GM18499 (cell line): ENCODE results near the gene CCRL2.
"Not testable (repeated sequence)": the region's sequence is repeated elsewhere in the genome, so short reads cannot be mapped to it uniquely, and the experiment has no call there.

Experiments used
- ATAC-seq: cut with Tn5 transposase; IDR thresholded peaks from one replicate; pipeline ENCODE4 v1.9.1; 2021; ENCODE audit warnings: moderate number of reproducible peaks; ENCODE audit not compliant: insufficient read depth, unreplicated experiment

The CCRL2 gene

DNA sequence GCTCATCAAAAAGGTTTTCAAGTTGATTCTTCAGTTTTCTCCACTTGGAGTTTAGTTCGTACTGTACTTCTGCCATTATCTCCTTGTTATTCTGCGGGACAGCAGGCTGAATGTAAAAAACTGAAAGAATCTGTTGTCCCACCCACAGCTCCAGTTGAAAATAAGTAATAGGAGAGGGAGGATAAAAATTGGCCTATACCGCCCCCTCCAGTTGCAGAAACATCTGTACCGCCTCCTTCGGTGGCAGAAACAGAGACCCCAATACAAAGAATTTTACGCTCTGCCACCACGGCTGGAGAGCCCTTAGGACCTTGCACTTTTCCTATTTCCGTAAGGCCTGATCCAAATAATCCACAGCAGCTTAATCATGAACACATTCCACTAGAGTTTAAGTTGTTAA, 20.3 kb downstream of the CCRL2 start:
- ATAC-seq: not testable (repeated sequence)

DNA sequence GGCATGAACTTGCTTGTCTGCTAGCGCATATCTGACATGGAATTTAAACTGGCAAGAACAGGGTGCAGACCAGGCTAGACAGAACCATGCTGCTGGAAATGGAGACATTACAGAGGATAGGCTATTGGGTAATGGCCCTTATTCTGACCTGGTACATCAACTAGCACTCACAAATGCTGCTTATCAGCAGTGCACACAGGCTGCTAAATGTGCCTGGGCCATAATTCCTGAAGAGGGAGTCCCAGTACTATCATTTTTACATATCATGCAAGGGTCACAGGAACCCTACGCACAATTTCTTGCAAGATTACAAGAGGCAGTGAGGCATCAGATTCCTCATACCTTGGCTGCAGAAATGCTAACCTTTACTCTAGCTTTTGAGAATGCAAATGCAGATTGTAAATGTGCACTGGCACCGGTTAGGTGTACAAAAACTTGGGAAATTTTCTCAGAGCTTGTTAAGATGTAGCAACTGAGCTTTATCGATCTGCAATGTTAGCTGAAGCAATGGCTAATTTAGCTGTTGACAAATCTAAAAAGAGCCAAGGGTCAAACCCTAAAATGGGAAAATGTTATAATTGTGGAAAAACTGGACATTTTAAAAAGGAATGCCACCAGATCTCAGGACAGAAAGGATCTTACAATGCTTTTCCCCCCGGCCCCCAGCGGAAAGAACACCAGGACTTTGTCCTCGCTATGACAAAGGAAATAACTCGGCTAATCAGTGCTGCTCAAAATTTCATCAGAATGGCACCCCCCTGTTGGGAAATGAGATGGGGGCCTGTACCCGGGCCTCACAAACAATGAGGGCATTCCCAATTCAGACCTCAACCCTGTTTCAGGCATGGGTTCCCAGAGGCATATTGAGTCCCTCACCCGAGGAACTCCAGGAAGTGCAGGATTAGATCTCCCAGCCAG, 21.1 kb downstream of the CCRL2 start:
- no peak for ATAC-seq

DNA sequence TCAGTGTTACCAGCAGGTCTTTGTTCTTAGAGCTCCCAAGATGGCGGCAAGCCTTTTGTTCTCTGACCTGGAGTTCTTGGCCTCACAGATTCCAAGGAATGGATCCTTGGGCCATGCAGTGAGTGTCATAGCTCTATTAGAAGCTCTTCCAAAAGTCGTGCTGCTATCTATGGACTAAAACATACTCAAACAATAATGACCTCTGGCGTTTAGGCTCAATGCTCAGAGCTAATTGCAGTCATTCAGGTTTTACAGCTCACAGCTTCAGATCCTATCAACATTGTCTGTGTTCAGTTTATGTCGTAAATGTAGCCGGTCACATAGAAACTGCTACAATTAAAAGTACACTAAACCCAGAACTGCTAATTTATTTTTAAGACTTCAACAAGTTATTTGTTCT, 22.2 kb downstream of the CCRL2 start:
- ATAC-seq: no peak

DNA sequence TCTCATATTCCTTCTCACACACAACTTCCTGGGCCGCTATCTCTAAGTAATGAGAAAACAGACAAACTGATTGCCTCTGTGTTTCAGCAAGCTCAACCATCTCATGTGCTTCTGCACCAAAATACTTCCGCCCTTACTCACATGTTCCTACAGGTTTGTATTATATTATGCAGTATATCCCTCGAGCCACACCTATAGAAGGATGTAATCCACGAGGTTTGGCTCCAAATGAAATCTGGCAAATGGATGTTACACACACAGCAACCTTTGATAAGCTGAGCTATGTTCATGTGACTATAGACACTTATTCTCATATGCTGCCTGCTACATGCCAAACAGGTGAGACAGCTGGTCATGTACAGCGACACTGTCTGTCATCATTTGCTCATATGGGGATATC, 22.6 kb downstream of the CCRL2 start:
- ATAC-seq: no peak

DNA sequence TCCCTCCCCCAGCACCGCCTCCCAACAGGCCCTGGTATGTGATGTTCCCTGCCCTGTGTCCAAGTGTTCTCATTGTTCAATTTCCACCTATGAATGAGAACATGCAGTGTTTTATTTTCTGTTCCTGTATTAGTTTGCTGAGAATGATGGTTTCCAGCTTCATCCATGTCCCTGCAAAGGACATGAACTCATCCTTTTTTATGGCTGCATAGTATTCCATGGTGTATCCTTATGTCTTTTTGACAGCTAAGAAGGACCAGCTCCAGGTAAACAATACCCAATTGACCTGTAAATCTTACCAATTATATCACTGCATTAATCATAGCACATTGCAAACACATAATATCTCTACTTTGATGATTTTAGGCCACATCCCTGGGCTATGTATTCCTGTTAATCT, 23.8 kb downstream of the CCRL2 start:
- not testable (repeated sequence) for ATAC-seq

DNA sequence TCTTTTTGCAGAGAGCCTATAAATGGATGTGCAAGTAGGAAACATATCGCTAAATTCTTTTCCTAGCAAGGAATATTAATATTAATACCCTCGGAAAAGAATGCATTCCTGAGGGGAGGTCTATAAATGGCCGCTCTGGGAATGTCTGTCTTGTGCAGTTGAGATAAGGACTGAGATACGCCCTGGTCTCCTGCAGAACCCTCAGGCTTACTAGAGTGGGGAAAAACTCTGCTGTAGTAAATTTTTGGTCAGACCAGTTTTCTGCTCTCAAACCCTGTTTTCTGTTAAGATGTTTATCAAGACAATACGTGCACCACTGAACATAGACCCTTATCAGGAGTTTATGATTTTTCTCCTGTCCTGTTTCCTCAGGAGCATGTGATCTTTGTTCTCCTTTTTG, 24.8 kb downstream of the CCRL2 start:
- ATAC-seq: not testable (repeated sequence)

DNA sequence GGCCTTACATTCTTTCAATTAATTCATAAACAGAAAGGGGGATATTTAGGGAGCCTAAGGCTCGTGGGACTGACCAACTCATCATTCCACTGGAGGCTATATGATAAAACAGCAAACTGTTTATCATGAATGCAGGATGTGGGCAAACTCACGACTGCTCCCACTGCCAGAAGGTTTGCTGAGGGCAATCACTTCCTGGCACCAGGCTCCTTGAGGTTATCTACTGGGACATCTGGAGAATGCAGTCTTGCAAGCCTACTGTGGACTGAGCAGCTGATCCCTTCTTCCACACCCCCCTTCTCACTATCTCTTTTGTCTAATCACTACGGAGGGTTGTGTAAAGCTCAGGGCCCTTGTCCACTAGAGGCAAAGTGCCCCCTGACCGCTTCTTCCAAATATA, 26.1 kb downstream of the CCRL2 start:
- ATAC-seq: not testable (repeated sequence)

DNA sequence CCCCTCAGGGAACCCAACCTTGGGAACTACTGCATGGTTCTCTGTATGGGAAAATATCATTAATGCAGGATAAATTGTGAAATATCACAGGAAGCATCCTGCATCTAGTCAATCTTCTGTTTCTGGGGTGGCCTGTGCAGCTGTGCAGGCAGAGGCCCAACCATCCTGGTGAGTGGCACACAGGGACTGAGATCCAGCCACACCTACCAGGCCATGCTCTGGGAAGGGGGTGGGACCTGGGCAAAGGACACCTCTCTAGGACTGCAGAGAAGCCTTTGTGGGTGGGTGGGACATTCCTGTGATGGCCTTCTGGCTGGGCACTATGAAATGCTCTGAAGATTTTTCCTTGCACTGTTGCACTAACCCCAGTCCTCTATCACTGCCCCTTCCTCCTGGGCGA, 26.8 kb downstream of the CCRL2 start:
- no peak for ATAC-seq

DNA sequence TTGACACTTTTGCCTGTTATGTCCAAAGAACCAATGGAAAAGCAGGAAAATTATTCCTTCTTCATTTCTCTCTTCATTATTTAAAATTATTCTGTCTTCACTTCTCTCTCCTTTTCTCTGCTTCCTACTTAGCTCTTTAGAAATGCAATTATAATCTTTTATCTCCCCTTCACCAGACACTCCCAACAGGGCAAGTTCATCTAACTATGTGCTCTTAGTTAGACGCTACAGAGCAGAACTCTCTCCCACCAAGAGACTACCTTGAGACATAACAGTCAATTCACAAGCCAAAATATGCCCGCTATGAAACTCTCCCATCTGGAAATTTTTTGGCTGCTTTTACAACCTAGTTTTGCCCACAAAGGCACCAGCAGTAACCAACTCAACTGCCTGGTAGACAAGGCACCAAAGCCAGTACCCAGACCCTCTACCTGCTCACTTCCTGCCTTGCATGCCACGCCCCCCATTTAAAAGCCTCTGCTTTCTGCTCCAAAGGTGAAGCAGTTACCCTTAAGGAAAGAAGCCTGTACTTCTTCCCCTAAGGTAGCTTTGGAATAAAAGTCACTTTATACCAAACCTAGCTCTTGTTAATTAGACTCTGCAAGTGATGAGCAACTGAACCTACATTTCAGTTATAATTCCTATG, 28.1 kb downstream of the CCRL2 start:
- no peak for ATAC-seq

DNA sequence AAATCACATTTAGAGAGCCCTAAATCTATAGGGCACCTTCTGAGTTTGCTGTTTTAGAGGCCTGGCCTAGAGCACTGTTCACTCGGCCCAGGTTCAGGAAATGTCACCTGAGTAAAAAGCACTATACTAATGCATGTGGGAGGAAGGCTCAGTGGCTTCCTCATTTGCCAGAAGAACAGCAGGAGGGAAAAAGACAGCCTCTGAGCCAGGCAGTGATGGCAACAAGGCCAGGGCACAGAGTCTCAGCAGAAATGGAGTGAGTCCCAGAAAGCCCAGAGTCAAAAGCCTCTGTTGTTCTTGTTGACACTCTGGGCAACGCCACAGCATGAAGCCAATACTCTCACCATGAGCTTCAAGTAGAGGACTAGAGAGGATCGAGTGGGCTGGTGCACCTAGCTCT, 31.8 kb downstream of the CCRL2 start:
- no peak for ATAC-seq

DNA sequence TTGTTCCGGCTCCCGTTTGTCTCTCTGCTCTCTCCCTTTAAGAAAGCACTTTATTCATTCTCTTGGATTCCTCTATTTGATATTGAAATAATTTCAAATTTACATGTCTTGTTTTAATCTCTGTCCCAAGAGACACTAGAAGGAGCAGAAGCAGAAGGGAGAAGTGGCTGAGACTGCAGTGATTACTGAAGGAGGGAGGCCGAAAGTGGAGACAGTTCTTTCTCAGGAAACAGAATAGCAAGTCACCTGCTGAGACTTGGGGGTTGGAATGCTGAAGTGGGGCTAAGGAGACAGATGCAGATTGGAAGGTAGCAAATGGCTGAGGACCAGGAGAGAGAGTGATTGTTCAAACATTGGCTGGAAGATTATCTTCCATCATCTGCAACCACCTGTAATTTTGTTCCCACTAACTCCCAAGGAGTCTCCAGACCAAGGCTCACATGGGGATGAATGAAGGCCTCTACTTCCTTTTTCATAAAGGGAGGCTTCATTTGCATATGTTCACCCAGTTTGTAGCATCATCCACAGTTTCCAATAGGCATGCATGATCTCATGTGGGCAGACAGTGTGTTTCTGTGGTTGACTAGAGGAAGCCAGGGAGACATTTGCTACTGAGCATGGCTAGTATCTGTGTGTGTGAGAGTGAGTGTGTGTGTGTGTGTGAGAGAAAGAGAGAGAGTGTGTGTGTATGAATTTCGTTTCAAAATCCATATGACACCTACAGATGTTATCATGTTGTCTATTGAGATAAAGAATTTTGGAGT, 33.7 kb downstream of the CCRL2 start:
- no peak for ATAC-seq

DNA sequence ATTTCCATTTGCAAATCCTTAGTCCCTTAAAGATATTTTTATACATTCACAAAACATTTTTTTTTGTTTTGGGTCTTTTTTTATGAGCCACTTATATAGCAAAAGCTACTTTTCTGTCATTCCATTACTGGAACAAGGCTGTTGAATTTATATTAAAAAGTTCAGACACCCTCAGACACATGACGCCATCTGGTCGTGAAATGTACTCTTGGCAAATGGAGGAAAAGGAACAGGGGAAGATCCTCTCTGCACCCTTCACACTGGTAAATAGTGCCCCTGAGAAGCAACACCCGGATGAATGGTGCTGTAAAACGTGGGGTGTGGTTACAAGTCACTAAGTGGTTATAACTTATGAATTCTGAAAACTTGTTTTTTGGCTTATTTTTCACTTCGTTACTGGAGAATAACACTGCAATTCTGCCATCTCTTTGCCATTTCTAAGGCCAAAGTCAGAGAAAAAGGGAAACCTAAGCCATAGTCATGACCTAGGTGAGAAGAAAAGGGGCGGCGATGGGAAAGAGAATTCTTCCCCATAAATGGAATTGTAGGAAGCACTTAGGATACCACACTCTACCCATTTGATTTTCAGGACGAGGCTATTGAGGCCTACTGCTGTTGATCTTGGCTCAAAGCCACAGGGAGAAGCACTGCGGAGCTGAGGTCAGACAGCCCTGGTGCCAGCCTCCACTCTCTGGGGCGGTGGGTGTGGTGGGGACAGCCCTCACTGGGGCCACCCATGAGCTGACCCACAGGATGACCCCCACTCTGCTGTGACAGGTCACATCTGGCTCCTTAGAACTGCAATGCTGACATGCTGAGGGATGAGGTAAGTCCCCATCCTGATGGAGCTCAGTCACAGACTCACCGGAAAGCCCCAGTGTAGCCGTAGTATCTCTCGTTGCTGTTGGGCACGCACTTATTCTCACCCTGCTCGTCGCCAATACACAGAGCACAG, 35.8 kb downstream of the CCRL2 start:
- no peak for ATAC-seq

DNA sequence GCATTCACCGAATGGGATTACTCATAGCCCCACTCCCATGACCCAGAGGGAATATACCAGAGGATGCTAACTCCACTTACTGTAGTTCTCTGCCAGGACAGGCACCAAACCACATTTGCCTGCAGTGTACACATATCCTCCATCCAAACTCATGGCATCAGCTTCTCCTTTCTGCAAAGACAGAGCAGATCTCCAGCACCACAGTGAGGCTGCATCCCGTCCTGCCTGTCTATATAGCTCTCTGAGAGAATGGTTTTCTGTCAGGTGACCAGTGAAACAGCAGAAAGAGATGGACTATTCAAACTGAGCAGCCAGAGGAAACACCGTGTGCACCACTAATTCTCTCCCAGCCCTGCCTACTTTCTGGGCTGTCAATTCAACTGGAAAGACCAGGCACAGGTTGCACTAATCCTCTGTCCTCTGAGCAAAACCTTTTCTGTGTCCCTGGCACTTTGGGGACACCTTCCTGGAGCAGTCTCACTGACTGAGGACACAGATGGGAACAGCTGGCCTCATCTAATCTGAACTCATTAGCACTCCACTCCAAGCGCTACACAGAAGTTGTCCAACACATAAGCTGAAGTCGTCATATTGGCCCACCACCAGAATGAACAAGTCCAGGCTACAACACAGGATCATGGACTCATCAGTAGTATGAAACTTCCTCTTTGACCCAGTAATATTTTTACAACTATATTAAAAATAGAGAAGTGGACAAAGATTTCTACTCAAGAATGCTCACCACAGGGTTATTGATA, 40.3 kb downstream of the CCRL2 start:
- ATAC-seq: no peak

DNA sequence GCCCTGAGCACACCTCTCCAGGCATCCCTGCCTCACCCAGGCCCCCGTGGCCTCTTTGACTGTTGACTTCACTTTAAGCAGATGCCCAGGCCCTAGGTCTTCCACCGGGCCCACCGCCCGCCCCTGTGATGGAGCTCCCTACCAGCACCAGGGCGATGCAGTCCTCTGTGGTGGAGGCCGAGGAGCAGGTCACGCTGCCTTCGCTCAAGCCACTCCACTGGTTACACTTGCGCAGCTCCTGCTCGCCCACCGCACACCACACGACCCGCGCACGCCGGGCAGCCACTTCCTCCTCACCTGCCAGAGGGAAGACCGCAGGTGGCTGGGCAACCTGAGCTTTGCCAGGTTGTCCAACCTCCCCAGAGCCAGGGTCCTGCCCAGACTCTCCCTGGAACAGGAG, 41.7 kb downstream of the CCRL2 start:
- no peak for ATAC-seq

DNA sequence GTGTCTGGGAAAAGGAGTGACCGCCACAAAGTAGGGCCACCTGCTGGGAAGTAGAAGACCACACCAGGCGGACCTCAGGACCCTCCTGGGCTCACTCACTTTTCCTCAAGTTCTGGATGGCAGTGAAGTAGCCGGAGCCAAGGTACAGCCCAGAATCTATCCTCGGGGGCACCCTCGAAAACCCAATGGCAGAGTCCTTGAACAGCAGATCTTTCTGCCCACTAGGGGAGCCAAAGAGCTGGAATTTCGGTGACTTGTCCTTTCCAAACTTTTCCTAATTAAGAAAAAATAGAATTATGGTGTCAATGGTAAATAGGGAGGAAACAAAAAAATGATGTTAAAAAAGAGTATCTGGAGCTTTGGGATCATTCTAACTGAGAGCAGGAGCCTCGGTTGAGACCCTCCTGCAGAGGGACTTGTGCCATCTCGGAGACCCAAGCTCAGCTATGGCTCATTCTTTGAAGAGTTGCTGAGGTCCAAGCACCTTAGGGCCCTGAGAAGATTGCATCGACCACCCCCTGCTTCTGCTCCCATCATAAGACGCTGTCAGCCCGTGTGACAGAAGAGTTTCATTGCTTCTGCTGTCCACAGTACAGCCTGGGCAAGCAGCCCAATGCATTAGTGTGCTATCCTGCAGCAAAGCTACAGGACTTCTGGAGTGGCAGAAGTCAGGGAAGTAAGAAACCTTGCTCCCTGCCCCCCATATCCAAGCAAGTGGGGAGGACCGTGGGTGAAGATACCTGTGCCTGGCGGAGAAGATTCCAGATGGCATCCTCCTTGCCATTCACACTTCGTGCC, 42.9 kb downstream of the CCRL2 start:
- no peak for ATAC-seq

DNA sequence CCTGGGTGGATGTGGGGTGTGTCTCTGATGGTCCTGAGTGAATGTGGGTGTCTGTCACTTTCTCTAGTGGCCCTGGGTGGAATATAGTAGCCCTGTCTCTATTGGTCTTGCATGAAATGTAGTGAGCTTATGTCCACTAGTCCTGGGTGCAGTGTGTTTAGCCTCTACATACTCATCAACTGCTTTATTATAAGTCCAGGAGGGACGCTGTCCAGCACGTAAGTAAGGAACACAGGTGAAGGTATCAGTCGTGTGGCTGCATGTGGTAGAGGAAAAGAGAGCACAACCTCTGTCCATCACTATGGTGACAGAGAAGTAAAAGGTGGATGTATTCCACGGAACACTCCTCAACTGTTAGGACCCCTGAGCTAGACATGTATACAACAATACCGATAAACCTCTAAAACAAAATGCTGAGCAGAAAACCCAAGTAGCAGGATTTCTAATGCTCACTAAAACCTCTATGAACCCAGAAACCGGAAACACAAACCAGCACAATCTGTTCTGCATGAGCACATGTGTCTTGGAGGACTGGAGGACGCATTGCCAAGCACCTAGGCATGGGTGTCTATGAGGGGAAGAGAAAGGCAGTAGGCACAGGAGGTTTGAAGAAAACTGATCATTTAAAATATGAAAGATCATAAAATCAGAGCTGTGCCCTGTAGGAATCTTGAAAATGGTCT, 46.6 kb downstream of the CCRL2 start:
- no peak for ATAC-seq

DNA sequence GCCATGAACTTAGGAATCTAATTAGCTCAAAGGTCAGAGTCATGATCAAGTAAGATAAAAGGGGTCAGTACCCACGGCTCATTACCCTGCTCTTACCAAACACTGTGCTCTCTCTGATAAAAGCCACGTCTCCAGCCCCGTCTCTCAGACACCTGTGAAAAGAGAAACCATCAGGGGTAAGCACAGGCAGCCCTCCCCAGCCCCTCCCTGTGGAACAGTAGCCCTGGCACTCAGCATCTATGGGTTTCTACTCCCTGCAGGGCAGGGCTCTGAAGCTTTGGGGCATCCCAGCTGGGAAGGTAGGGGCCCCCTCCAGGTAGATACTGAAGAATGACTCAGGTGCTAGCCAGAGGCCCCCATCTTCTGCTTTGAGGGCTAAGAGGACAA, 47.1 kb downstream of the CCRL2 start:
- ATAC-seq: no peak

DNA sequence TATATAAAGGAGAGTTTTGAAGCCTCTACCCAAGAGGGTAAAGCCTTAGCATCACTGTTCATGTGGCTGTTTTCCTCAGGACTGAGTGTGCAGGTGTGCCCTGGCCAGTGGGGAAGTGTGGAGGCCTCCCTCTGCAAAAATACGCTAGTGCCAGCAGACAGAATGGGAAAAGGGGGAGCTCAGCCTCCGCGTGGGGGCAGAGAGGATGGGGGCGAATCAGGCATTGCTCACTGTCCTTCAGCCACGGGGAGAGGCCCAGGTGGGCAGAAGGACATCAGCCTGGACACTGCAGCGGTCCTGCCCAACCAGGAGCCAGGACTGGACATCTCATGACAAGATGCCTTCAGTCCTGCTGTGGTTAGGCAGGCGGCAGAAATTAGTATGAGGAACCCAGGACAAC, 47.5 kb downstream of the CCRL2 start:
- ATAC-seq: no peak
